ENCODE measurements around the gene HTT-AS. TPM values are rescaled to one million over a fixed set of nuclear protein-coding genes. Genes with fewer than 3 reads are reported as not detected.

Gene HTT-AS
- total RNA-seq, 2 donors from 2014 or later: not detected

DNA sequence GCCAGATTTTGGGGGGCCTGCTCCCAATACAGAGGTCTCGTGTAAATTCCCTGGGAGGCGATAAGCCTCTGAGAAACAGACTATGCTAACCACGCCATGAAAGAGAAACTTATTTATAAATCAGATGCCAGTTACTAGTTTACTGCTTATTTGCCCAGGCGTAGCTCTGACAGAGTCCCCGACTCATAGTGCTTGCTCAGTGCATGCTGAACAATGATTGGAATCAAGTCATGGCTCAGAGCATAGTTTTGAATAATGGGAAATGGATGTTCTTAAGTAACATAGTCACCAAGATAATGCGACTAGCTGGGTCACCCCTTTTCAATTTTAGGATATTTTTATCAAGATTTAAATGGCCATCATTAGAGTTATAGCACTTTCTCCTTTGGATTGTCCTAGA, 40.0 kb upstream of the HTT-AS start:
- ATAC-seq (no peak), DNase-seq (no peak)
- no peak overlapping the region for H3K4me3 ChIP-seq
- H3K27me3 ChIP-seq: no peaks in the 10 kb centered on the region
- H3K27ac ChIP-seq: no peak overlapping the region
- 93 to 97% methylated on average over 6 of the region's 6 CpGs for WGBS, 2 donors
- peaks cover 0 to 14% of the 10 kb centered on the region in 2 donors for H3K36me3 ChIP-seq (replicated peaks in 1 of 2; ENCODE audit: insufficient read depth in 1 of 2, low read depth in 2 of 2)
- no peaks in the 10 kb centered on the region for H3K9me3 ChIP-seq
- H3K4me1 ChIP-seq: peaks cover 12% of the 10 kb centered on the region
- intact Hi-C loops (cut with DNase I): no loop called here
- no peak for TF ChIP-seq POLR2A (IDR thresholded peaks at IDR 0.05)

DNA sequence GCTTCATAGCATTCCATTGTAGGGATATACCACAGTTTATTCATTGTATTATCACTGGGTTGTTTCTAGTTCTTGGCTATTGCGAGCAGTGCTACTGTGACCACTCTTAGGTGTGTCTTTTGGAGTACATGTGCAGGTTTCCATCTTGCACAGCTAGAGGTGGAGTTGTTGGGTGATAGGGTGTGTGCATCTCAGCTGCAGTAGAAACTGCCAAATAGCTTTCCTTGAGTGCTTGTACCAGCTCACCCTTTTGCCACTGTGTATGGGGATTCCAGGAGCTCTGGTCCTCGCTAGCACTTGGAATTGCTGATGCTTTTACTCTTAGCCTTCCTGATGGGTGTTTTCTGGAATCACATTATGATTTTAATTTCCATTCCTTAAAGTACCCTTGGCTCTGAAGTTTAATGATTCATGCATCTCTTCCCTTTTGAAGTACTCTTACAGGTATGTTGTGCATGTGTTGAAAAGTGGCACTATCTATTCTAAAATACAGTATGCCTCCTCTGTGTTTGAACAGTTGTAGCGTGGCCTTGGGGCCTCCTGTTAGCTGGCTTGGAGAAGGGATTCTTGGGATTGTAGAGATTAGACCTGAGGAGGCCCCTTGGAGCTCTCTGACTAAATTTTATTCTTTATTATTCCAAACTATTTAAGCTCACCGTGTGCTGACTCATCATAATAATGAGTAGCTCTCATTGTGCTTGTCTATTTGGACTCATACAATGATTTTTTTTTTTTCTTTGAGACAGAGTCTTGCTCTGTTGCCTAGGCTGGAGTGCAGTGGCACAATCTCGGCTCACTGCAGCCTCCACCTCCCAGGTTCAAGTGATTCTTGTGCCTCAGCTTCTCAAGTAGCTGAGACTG, 38.5 kb upstream of the HTT-AS start:
- 49 to 58% methylated on average over 5 of the region's 5 CpGs for WGBS, 2 donors
- Histone ChIP-seq H3K4me1 (peaks cover 12% of the 10 kb centered on the region), H3K9me3 (no peaks in the 10 kb centered on the region), H3K36me3 (replicated peaks in 1 of 2; ENCODE audit: insufficient read depth in 1 of 2, low read depth in 2 of 2) (peaks cover 0 to 16% of the 10 kb centered on the region in 2 donors), H3K27ac (peak overlapping the region in 2 of 4 donors; percentile 21 to 31), H3K4me3 (no peak overlapping the region), H3K27me3 (no peaks in the 10 kb centered on the region)
- ATAC-seq: peak; percentile 37
- TF ChIP-seq, protein P1, sequence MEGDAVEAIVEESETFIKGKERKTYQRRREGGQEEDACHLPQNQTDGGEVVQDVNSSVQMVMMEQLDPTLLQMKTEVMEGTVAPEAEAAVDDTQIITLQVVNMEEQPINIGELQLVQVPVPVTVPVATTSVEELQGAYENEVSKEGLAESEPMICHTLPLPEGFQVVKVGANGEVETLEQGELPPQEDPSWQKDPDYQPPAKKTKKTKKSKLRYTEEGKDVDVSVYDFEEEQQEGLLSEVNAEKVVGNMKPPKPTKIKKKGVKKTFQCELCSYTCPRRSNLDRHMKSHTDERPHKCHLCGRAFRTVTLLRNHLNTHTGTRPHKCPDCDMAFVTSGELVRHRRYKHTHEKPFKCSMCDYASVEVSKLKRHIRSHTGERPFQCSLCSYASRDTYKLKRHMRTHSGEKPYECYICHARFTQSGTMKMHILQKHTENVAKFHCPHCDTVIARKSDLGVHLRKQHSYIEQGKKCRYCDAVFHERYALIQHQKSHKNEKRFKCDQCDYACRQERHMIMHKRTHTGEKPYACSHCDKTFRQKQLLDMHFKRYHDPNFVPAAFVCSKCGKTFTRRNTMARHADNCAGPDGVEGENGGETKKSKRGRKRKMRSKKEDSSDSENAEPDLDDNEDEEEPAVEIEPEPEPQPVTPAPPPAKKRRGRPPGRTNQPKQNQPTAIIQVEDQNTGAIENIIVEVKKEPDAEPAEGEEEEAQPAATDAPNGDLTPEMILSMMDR (IDR thresholded peaks at IDR 0.05): no peak
- TF ChIP-seq POLR2A (IDR thresholded peaks at IDR 0.05): no peak
- DNase-seq: peak in 1 of 4 donors; percentile 39
- intact Hi-C loops (cut with DNase I): no loop called here

DNA sequence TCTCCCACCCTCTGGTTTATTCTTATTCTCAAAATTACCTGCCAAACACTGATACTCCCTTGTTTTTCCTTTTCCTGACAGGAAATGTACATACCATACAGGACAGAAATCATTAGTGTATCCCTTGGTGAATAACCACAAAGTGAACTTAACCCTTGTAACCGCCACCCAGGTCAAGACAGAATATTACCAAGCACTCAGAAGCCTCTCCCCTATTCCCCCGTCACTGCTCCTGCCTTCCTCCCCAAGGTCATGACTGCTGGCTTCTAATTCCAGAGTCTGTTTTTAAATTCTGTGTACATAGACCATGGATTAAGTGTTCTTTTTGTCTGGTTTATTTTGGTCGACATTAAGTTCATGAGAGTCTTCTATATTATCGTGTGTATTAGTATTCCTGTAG, 37.9 kb upstream of the HTT-AS start:
- 64 to 83% methylated on average over 4 of the region's 4 CpGs for WGBS, 2 donors
- Histone ChIP-seq H3K4me1 (peaks cover 15% of the 10 kb centered on the region), H3K36me3 (replicated peaks in 1 of 2; ENCODE audit: insufficient read depth in 1 of 2, low read depth in 2 of 2) (peaks cover 0 to 18% of the 10 kb centered on the region in 2 donors), H3K9me3 (no peaks in the 10 kb centered on the region), H3K27me3 (no peaks in the 10 kb centered on the region), H3K4me3 (no peak overlapping the region), H3K27ac (peak overlapping the region in 1 of 4 donors; percentile 21)
- intact Hi-C loops (cut with DNase I): no loop called here
- no peak for ATAC-seq
- no peak for TF ChIP-seq POLR2A (IDR thresholded peaks at IDR 0.05)
- TF ChIP-seq, protein P1 (IDR thresholded peaks at IDR 0.05): no peak
- no peak for DNase-seq

DNA sequence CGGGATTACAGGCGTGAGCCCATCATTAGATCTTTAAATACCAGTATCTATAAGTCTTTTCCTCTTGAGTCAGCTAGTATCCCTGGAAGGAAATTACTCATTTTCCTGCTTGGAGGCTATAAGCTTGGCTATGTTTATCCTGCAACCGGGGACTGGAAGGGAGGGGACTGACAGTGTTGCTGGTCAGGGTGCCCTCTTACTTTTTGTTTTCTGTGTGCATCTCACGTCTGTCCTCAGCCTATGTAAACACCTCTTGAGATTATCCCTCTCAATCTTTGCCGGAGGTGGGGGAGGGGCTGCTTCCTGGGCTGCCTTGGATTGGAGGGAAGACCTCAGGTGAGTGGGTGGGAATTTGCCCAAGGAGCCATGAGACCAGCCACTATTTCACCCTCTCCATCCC, 37.1 kb upstream of the HTT-AS start:
- H3K27me3 ChIP-seq: no peaks in the 10 kb centered on the region
- H3K4me3 ChIP-seq: no peak overlapping the region
- no peak for ATAC-seq
- peaks cover 22% of the 10 kb centered on the region for H3K4me1 ChIP-seq
- TF ChIP-seq POLR2A (IDR thresholded peaks at IDR 0.05): no peak
- TF ChIP-seq, protein P1 (IDR thresholded peaks at IDR 0.05): no peak
- 65 to 66% methylated on average over 5 of the region's 5 CpGs for WGBS, 2 donors
- intact Hi-C loops (cut with DNase I): no loop called here
- DNase-seq: no peak
- H3K36me3 ChIP-seq (replicated peaks in 1 of 2; ENCODE audit: insufficient read depth in 1 of 2, low read depth in 2 of 2): peaks cover 0 to 15% of the 10 kb centered on the region in 2 donors
- no peak overlapping the region for H3K27ac ChIP-seq
- H3K9me3 ChIP-seq: no peaks in the 10 kb centered on the region

DNA sequence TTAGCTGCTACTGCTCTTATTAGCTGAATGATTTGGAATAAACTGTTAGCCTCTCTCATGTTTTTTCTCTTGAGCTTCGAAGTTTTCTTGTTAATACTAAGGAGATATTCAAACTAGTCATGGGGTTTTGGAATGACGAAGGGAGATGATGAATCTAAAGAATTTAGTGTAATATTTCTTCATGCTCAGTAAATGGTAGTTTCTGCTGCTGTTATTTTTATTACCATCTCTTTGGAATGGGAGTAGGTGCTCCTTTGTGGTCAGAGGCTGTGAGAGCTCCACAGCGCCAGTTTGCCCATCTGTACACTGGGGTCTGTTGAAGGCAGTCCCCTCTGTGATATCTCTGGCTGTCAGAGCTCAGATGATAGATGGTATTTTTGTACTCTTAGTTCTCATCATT, 33.9 kb upstream of the HTT-AS start:
- DNase-seq: no peak
- TF ChIP-seq, protein P1 (IDR thresholded peaks at IDR 0.05): no peak
- TF ChIP-seq POLR2A (IDR thresholded peaks at IDR 0.05): no peak
- ATAC-seq: no peak
- intact Hi-C loops (cut with DNase I): no loop called here
- no peaks in the 10 kb centered on the region for H3K9me3 ChIP-seq
- H3K4me1 ChIP-seq: peaks cover 20% of the 10 kb centered on the region
- H3K27me3 ChIP-seq: no peaks in the 10 kb centered on the region
- H3K36me3 ChIP-seq (replicated peaks in 1 of 2; ENCODE audit: insufficient read depth in 1 of 2, low read depth in 2 of 2): peaks cover 0 to 4% of the 10 kb centered on the region in 2 donors
- peak overlapping the region in 2 of 4 donors; percentile 12 to 31 for H3K27ac ChIP-seq
- whole genome bisulfite sequencing, 2 donors: 89 to 94% methylated on average over 3 of the region's 3 CpGs
- no peak overlapping the region for H3K4me3 ChIP-seq

Measured in body of pancreas (tissue), 4 donors.